GM18505 (cell line): ENCODE results near the gene TEAD1.

Experiments
- ATAC-seq: cut with Tn5 transposase; IDR thresholded peaks from one replicate; pipeline ENCODE4 v1.9.1; 2021; ENCODE audit not compliant: unreplicated experiment
- POLR2A ChIP-seq: IDR thresholded peaks from 4 replicates; pipeline ENCODE4 v1.6.1; 2011; ENCODE audit warnings: borderline replicate concordance; ENCODE audit not compliant: insufficient read depth, insufficient read length; ENCODE audit errors: extremely low read depth

TEAD1 gene

GRCh38 chr11:12834630-12835029 lies 160.4 kb downstream of the TEAD1 start:
- ATAC-seq = no peak
- no peak for TF ChIP-seq POLR2A

- no peak for TF ChIP-seq POLR2A
These were observed 161.1 kb downstream of the TEAD1 start for GRCh38 chr11:12835286-12835685.

GRCh38 chr11:12838463-12839123 lies 164.4 kb downstream of the TEAD1 start:
- no peak for ATAC-seq
- TF ChIP-seq POLR2A = no peak

More at GRCh38 chr11:12835286-12835685, 161.1 kb downstream of the TEAD1 start:
- ATAC-seq = no peak

DNA sequence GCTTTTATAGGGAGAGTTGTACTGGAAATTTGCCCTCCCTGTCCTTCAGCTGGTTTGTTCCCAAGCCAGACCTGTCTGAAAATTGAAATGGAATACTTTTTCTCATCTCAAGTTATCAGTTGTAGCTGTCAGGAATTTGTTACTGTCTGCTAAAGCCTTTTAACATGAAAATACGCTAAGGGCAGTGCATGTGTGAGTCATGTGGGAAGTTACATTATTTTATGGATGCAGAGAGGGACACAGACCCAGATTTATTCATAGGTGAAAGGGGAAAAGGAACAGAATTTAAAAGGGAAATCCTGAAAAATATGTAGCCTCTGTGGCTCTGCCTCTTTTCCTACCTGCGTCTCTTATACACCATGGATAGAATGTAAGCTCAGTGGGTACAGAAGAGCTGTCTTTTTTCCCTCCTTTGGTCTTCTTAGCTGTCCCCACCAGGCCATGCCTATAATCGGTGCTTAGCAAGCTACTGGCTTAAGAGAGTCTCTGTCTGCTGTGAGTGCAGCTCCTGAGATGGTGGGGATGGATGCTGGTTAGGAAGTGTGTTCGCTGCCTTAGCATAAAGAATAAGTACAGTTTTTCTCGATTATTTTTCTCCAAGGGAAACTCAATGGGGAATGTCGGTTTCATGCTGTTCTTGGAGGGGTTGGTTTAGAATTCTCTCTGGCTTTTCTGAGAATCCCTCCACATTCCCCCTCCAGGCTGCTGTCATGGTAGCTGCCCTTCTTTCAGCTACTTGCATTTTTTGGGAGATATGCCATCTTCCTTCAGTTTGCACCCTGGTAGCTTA lies 166.8 kb downstream of the TEAD1 start:
- no peak for TF ChIP-seq POLR2A
- ATAC-seq = no peak

DNA sequence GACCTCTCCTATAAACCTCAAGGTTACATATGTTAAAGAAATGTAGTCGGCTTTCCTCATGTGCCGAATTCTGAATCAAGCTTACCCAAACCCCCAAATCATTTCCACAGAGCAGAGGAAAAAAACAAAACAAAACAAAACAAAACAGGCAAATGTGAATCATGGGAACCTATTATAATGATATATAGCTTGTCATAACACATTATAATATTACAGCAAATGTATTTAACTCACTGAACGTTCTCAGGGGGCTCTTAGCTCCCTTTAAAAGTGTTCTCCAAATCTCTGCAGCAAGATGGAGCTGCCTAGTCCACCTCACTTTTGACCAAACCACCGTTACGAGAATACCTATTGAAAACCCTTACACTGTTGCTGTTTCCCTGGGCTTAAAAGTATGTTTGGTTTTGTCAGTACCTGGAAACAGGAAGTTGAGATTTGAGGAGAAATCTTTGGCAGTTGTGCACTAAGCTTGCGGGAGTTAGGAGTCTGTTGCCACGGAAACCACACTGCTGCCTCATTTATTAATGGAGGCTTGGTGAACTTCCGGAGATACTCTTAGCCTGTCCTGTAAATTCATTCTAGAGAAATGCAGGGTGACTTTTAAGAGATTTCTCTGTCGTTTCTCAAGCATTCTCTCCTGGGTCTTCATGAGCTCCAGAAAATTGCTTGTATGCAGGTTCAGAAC lies 167.9 kb downstream of the TEAD1 start:
- no peak for TF ChIP-seq POLR2A
- no peak for ATAC-seq

DNA sequence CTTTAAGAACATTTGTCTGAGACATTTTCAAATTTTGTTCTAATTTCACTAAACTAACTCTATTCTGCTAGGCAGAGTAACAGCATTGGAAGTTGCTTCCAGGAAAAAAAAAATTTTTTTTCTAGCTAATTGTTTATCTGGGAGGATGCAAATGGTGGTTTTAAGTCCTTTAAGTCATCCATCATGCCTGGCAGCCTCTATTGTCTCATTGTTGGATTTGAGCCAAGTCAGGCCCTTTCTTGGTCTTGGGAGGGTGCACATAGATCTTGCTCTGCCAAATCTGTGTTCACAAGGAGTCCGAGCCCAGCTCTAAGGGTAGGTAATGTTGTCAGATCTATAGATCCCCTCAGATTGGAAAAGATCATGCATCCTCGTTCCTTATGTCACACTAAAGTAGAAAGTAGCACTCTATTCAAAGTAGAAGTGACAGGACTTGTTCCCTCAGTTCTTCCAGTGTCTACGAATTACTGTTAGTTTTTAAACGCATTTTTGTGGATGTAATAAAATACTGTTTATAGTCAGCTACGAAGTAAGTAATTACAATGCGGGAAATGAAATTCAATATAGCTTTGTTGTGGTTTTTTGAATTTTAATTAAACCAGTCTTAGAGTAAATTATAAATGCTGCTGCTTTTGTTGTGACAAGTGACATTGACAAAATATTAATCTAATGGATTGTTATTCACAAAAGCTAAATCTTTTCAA lies 168.9 kb downstream of the TEAD1 start:
- TF ChIP-seq POLR2A = no peak
- ATAC-seq = no peak

DNA sequence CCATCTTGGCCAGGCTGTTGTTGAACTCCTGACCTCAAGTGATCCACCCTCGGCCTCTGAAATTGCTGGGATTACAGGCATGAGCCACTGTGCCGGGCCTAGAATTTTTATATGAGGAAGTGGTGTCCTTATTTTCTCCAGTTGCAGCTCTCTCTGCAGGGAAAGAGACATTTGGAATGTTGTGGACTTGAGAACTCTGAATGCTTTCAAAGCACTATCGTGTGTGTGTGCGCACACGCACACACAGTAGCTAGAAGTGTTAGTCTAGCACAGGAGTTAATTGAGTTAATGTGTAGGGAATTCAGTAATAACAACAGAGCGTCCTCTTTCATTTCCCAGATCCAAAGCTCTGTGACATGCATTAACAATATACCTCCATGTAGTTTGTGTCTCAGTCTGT lies 170.9 kb downstream of the TEAD1 start:
- no peak for ATAC-seq
- TF ChIP-seq POLR2A = no peak

DNA sequence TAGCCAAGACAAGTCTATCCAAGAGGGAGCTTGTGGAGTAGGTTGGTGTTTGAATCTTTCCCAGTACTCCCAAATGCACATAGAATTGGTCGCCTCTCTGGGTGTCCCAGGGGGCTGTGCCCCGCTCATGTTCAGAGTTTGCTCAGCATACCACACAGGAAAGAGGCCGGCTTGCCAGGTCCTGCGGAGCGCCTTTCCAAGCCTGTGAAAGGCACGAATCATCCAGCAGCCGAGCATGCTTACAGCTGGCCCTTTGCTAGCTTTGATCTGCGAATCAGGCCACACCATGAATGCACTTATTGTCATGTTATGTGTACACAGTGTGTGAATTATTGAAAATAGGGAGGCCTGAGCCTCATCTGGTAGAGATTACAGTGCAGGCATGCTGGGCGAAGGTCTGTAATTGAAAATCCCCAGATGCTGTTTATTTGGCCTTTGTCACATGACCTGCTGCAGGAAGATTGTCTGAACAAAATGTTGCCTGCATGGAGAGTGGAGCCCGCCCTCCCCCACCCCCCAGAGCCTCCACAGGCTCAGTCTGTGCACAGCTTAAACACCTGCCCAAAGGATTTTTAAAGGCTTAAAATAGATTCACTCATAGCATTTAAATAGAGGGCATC lies 171.6 kb downstream of the TEAD1 start:
- no peak for ATAC-seq
- no peak for TF ChIP-seq POLR2A

- TF ChIP-seq POLR2A = no peak
- no peak for ATAC-seq
These were observed 172.8 kb downstream of the TEAD1 start for GRCh38 chr11:12846786-12847615.

- no peak for TF ChIP-seq POLR2A
- ATAC-seq = no peak
These were observed 174.2 kb downstream of the TEAD1 start for GRCh38 chr11:12848413-12848812.

DNA sequence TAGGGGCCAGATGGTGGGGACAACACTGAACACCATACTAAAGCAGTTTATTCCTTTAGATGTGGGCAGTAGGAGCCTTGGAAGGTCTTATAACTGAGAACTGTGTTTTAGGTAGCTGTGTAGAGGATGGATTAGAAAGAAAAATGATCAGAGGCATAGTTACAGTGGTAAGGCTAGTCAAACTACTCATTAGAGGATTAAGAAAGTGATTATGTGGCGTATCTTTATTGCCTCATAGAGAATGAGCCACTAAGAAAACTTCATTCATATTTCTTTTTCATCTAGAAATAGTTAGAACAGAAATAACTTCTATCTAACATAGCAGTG lies 179.1 kb downstream of the TEAD1 start:
- no peak for TF ChIP-seq POLR2A
- ATAC-seq = no peak

DNA sequence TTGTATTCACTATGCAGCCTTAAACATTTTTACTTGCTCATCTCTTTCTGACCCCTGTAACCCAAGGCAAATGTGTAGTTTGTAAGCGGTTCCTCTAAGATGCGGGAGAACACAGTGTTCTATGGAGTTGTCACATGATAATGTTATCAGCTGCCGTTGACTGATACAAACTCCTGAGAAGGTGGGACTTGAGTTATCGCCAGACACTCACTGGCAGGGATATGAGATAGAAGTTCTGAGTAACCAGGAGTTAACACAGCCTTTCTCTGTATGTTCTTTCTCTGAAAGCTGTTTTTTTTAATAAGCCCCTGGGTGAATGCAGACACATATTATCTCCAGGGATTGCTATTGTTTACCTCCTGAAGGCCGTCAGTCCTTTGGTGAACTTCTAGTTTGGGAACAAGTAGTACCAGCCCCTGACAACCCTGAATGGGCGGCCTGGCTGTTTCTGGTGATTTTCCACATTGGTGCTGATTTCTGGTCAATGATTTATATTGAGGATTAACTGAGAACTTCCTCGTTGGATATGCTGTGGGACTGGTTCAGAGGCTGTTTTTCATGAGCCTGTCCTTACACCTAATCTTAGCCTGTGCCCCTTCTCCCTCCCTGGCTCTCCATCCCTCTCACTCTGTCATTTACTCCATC lies 179.6 kb downstream of the TEAD1 start:
- no peak for ATAC-seq

More for the DNA sequence above, 179.6 kb downstream of the TEAD1 start:
- no peak for TF ChIP-seq POLR2A
